ENCODE data around the gene MEIS2. TPM values are rescaled to one million over a fixed set of nuclear protein-coding genes. Genes with fewer than 3 reads are reported as not detected.

MEIS2 gene
- total and polyA plus RNA-seq, 2 of the 13 experiments (the other 11 are each of a cell fraction or from before 2014, with no cell fraction given) = 10.7 to 12.4 TPM

DNA sequence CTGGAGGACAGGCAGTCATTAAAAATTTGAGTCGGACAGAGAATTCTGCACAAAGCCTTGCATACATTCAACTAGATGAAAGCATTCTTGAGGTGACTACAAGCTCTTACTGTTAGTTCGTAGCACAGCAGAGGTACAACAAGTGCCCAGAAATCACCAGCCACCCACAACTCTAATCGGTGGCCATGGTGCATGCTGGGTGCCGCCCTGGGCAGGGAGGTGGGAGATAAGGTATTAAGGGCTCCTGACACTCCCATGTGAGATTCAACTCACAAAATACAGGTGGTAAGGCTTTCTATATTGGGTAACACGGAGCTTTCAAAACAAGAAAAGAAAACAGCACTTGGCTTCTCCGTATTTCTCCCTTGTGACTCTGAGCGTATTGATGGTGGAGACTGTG, 66.0 kb downstream of the MEIS2 start:
- Histone ChIP-seq H3K4me1 (ENCODE audit: insufficient read depth, low read length) (peaks cover 30% of the 10 kb centered on the region), H3K36me3 (replicated peaks in 1 of 2; ENCODE audit: control insufficient read depth in 1 of 2, insufficient read depth in 2 of 2, low read length in 2 of 2) (0 out of 5 replicates have a peak, but pooled peaks cover 0 to 2% of the 10 kb centered on the region in 2 experiments), H2AFZ (ENCODE audit: low read length) (no peak overlapping the region), H3K9me3 (ENCODE audit: low read length) (no peaks in the 10 kb centered on the region), H3K27ac (ENCODE audit: extremely low read length, insufficient read depth, low read length) (peak overlapping the region; percentile 69), H3K79me2 (ENCODE audit: insufficient read depth, low read length) (no peaks in the 10 kb centered on the region), H3K9ac (ENCODE audit: insufficient read depth, low read depth, low read length) (no peak overlapping the region), H3K4me2 (ENCODE audit: low read depth, low read length) (no peak overlapping the region), H3K27me3 (ENCODE audit: control insufficient read depth in 1 of 2, insufficient read depth in 2 of 2, low read length in 2 of 2) (no peaks in the 10 kb centered on the region), H4K20me1 (ENCODE audit: insufficient read depth, low read length) (no peaks in the 10 kb centered on the region), H3K4me3 (replicated peaks in 1 of 3; ENCODE audit: insufficient read depth in 1 of 3, low read depth in 2 of 3, low read length in 3 of 3) (no peak overlapping the region)
- no peak for DNase-seq (ENCODE audit: low spot score)
- CTCF ChIA-PET (ENCODE audit: low intra/inter-chr PET ratio, low total read pairs) = no interaction called here
- ATAC-seq = no peak
- intact Hi-C loops (cut with micrococcal nuclease; ENCODE audit: unreplicated experiment) = no loop called here
- BruUV-seq (replicated peaks) = no TSS peak
- TF ChIP-seq CENPT (CRISPR knock-in tag; IDR thresholded peaks at IDR 0.05; ENCODE audit: low read depth) = no peak
- POLR2A ChIA-PET = interaction anchor here (1.7 kb wide), 1 partner anchor 67 kb away, joined by 5 read pairs; no protein-coding TSS in a partner anchor
- in situ Hi-C loops (cut with HindIII; ENCODE audit: extremely low pct_ligation_motif_present, low pct_unique_long_range_greater_than_20kb) = no loop called here
- 95% methylated on average over 6 of the region's 7 CpGs for WGBS (ENCODE audit: low lambda C conversion rate)
- FAIRE-seq = no peak

GRCh38 chr15:37032091-37032775, 68.1 kb downstream of the MEIS2 start:
- Histone ChIP-seq H3K27me3 (ENCODE audit: control insufficient read depth in 1 of 2, insufficient read depth in 2 of 2, low read length in 2 of 2) (no peaks in the 10 kb centered on the region), H3K9me3 (ENCODE audit: low read length) (no peaks in the 10 kb centered on the region), H3K4me3 (replicated peaks in 1 of 3; ENCODE audit: insufficient read depth in 1 of 3, low read depth in 2 of 3, low read length in 3 of 3) (no peak overlapping the region), H2AFZ (ENCODE audit: low read length) (no peak overlapping the region), H3K27ac (ENCODE audit: extremely low read length, insufficient read depth, low read length) (no peak overlapping the region), H3K9ac (ENCODE audit: insufficient read depth, low read depth, low read length) (no peak overlapping the region), H4K20me1 (ENCODE audit: insufficient read depth, low read length) (no peaks in the 10 kb centered on the region), H3K4me1 (ENCODE audit: insufficient read depth, low read length) (peaks cover 30% of the 10 kb centered on the region), H3K79me2 (ENCODE audit: insufficient read depth, low read length) (no peaks in the 10 kb centered on the region), H3K36me3 (replicated peaks in 1 of 2; ENCODE audit: control insufficient read depth in 1 of 2, insufficient read depth in 2 of 2, low read length in 2 of 2) (0 out of 5 replicates have a peak, but pooled peaks cover 0 to 2% of the 10 kb centered on the region in 2 experiments), H3K4me2 (ENCODE audit: low read depth, low read length) (no peak overlapping the region)
- POLR2A ChIA-PET = no interaction called here
- 95% methylated on average over 4 of the region's 4 CpGs for WGBS (ENCODE audit: low lambda C conversion rate)
- TF ChIP-seq ZNF550 (CRISPR knock-in tag; IDR thresholded peaks at IDR 0.05; ENCODE audit: borderline replicate concordance) = no peak
- FAIRE-seq = no peak
- DNase-seq (ENCODE audit: low spot score) = no peak
- TSS peak; percentile 30 for BruUV-seq (replicated peaks)
- intact Hi-C loops (cut with micrococcal nuclease; ENCODE audit: unreplicated experiment) (no loop called here), in situ Hi-C loops (cut with HindIII; ENCODE audit: extremely low pct_ligation_motif_present, low pct_unique_long_range_greater_than_20kb) (no loop called here)
- ATAC-seq = no peak
- CTCF ChIA-PET (ENCODE audit: low intra/inter-chr PET ratio, low total read pairs) = no interaction called here

Data from HepG2 (cell line).